Fibroblast of lung (primary cell): ENCODE measurements around the gene ACAD10. TPM values are rescaled to one million over a fixed set of nuclear protein-coding genes. Genes with fewer than 3 reads are reported as not detected.

ENCODE experiments used
- DNase-seq, 2 donors: peaks; one replicate each; pipeline versions ENCODE4 v3.0.0 to v3.0.0-alpha.2; 2010; ENCODE audit warnings: low read depth in 2 of 2
- H2AFZ ChIP-seq: 2 replicates; pipeline ENCODE4 v1.5.1; 2012; ENCODE audit warnings: low read length, control low read depth, inconsistent platforms
- H3K27ac ChIP-seq: 2 replicates; pipeline ENCODE4 v1.5.1; 2011; ENCODE audit warnings: low read length, control low read depth; ENCODE audit not compliant: insufficient read depth
- H3K27me3 ChIP-seq: 2 replicates; pipeline ENCODE4 v1.5.1; 2011; ENCODE audit warnings: mild to moderate bottlenecking, low read length; ENCODE audit not compliant: control insufficient read depth, insufficient read depth
- H3K36me3 ChIP-seq: 2 replicates; pipeline ENCODE4 v1.5.1; 2011; ENCODE audit warnings: low read length; ENCODE audit not compliant: control insufficient read depth, insufficient read depth
- H3K4me1 ChIP-seq: 2 replicates; pipeline ENCODE4 v1.5.1; 2011; ENCODE audit warnings: low read length; ENCODE audit not compliant: control insufficient read depth, insufficient read depth; ENCODE audit errors: extremely low read depth
- H3K4me2 ChIP-seq: 2 replicates; pipeline ENCODE4 v1.5.1; 2011; ENCODE audit warnings: low read length, control low read depth; ENCODE audit not compliant: insufficient read depth; ENCODE audit errors: extremely low read depth
- H3K4me3 ChIP-seq, 4 experiments: fragments of 200-600 bp in 1 of 4; sonication (generic) in 1 of 4; replicated peaks in 1 of 4; 2 replicates each; pipeline ENCODE4 v1.5.1; 2011 to 2016; ENCODE audit warnings: low read length in 4 of 4, low read depth in 3 of 4, mild to moderate bottlenecking in 3 of 4, control low read depth in 2 of 4, inconsistent platforms in 1 of 4, mixed read lengths in 1 of 4; ENCODE audit not compliant: insufficient read depth in 1 of 4; ENCODE audit errors: control extremely low read depth in 1 of 4
- H3K79me2 ChIP-seq: 2 replicates; pipeline ENCODE4 v1.5.1; 2012; ENCODE audit warnings: mild to moderate bottlenecking, low read length, inconsistent platforms; ENCODE audit not compliant: control insufficient read depth, insufficient read depth
- H3K9ac ChIP-seq: 2 replicates; pipeline ENCODE4 v1.5.1; 2011; ENCODE audit warnings: mild to moderate bottlenecking, low read length, control low read depth; ENCODE audit not compliant: insufficient read depth
- H3K9me3 ChIP-seq: 2 replicates; pipeline ENCODE4 v1.5.1; 2012; ENCODE audit warnings: low read depth, low read length; ENCODE audit not compliant: control insufficient read depth, insufficient read depth
- H4K20me1 ChIP-seq: 2 replicates; pipeline ENCODE4 v1.5.1; 2011; ENCODE audit warnings: low read length; ENCODE audit not compliant: control insufficient read depth, insufficient read depth; ENCODE audit errors: extremely low read depth
- CTCF ChIP-seq, 2 donors: IDR thresholded peaks in 1 of 2; conservative IDR thresholded peaks in 1 of 2; 1 replicate in 1 of 2; 2 replicates in 1 of 2; pipeline ENCODE4 v1.5.1; 2011 to 2012; ENCODE audit warnings: low read length in 2 of 2, control low read depth in 1 of 2, inconsistent platforms in 1 of 2, low read depth in 1 of 2, mild to moderate bottlenecking in 1 of 2
- EZH2 ChIP-seq: IDR thresholded peaks from 2 replicates; pipeline ENCODE4 v1.5.1; 2012; ENCODE audit warnings: low read length, control low read depth, mild to moderate bottlenecking; ENCODE audit errors: missing control alignments
- polyA minus RNA-seq: library from RNA; depleted of rRNA, polyadenylated mRNA; stranded (reverse); fragments of >200 nt; gene quantifications from 2 replicates; pipeline ENCODE4 v1.2.3, GENCODE V29; 2011; ENCODE audit warnings: low replicate concordance
- polyA plus RNA-seq, 2 donors: library from polyadenylated mRNA; depleted of rRNA in 1 of 2; stranded (reverse) in 1 of 2; unstranded in 1 of 2; fragments of >200 nt; gene quantifications; 2 replicates each; pipeline ENCODE4 v1.2.1, GENCODE V29; 2011 to 2012; ENCODE audit warnings: missing spikeins in 1 of 2
- total RNA-seq: library from RNA; depleted of rRNA; stranded (reverse); fragments of >200 nt; gene quantifications from 2 replicates; pipeline ENCODE4 v1.2.1, GENCODE V29; 2014

The ACAD10 gene
- 16.2 and 19.8 TPM in 2 replicates for total RNA-seq
- polyA plus RNA-seq: 10.1 and 11.2 TPM in 2 replicates
- polyA plus RNA-seq (2012): 9.9 and 10.0 TPM in 2 replicates
- 21.4 and 48.3 TPM in 2 replicates for polyA minus RNA-seq

- H3K9me3 ChIP-seq: no peaks in the 10 kb centered on the region
- peaks cover 38% of the 10 kb centered on the region for H3K79me2 ChIP-seq
- H3K4me3 ChIP-seq: peak within 1 kb of the TSS; percentile 86 to 99 (median 92)
These were observed at the start of gene ACAD10, which contains the start of gene BRAP for GRCh38 chr12:111685811-111686573. Gene ACAD10, plus strand, starts transcription at chr12:111686053. Its CDS starts 6,657 bp downstream, at chr12:111692710. Gene BRAP, minus strand, starts transcription at chr12:111685956. Its CDS starts 164 bp downstream, at chr12:111685792.

GRCh38 chr12:111636209-111636945 lies 49.5 kb upstream of the ACAD10 start:
- no peak overlapping the region for H3K9ac ChIP-seq

More at GRCh38 chr12:111685811-111686573, at the start of gene ACAD10, which contains the start of gene BRAP:
- H2AFZ ChIP-seq: peak within 1 kb of the TSS; percentile 80
- H3K9ac ChIP-seq: peak within 1 kb of the TSS; percentile 94
- H3K27me3 ChIP-seq: no peaks in the 10 kb centered on the region
- peak; percentile 92 to 94 for DNase-seq
- peaks cover 10% of the 10 kb centered on the region for H3K4me1 ChIP-seq
- no peak for TF ChIP-seq EZH2
- no peak for TF ChIP-seq CTCF (conservative IDR thresholded peaks at IDR 0.05 in 1 of 2, IDR thresholded peaks at IDR 0.05 in 1 of 2; ENCODE audit: low read depth in 1 of 2, low read length in 2 of 2)
- peak within 1 kb of the TSS; percentile 91 for H3K27ac ChIP-seq
- no peaks in the 10 kb centered on the region for H3K36me3 ChIP-seq
- H4K20me1 ChIP-seq: no peaks in the 10 kb centered on the region
- peak within 1 kb of the TSS; percentile 100 for H3K4me2 ChIP-seq

More at GRCh38 chr12:111636209-111636945, 49.5 kb upstream of the ACAD10 start:
- Histone ChIP-seq H3K27ac (no peak overlapping the region), H3K79me2 (no peaks in the 10 kb centered on the region), H3K4me1 (peaks cover 8% of the 10 kb centered on the region), H3K9me3 (no peaks in the 10 kb centered on the region), H3K27me3 (no peaks in the 10 kb centered on the region), H3K36me3 (no peaks in the 10 kb centered on the region), H3K4me3 (no peak overlapping the region), H2AFZ (peak overlapping the region; percentile 44), H4K20me1 (no peaks in the 10 kb centered on the region), H3K4me2 (peak overlapping the region; percentile 60)
- no peak for TF ChIP-seq EZH2
- no peak for TF ChIP-seq CTCF (conservative IDR thresholded peaks at IDR 0.05 in 1 of 2, IDR thresholded peaks at IDR 0.05 in 1 of 2; ENCODE audit: low read depth in 1 of 2, low read length in 2 of 2)
- DNase-seq: peak; percentile 80 to 82
